SHP77 treated with DMSO at 0.1 percent for 48 hours (cell line): Measurements from ENCODE around the gene NR6A1.

Experiments used
- DNase-seq: peaks from one replicate; lab custom pipeline; 2025; lab: John Stamatoyannopoulos, UW

The NR6A1 gene

GRCh38 chr9:124488641-124489210, 282.4 kb downstream of the NR6A1 start:
- no peak for DNase-seq

GRCh38 chr9:124487260-124488182, 283.6 kb downstream of the NR6A1 start:
- DNase-seq, result no peak

- no peak for DNase-seq
Measured at GRCh38 chr9:124486778-124487259, 284.3 kb downstream of the NR6A1 start.

- no peak for DNase-seq
Measured at GRCh38 chr9:124485936-124486335, 285.2 kb downstream of the NR6A1 start.

- no peak for DNase-seq
Measured at GRCh38 chr9:124485201-124485600, 285.9 kb downstream of the NR6A1 start.

- DNase-seq, result no peak
Measured at GRCh38 chr9:124483481-124483880, 287.6 kb downstream of the NR6A1 start.

GRCh38 chr9:124482431-124483031, 288.6 kb downstream of the NR6A1 start:
- DNase-seq, result no peak

- DNase-seq, result no peak
Measured at GRCh38 chr9:124481115-124481514, 290.0 kb downstream of the NR6A1 start.

GRCh38 chr9:124480621-124480981, 290.5 kb downstream of the NR6A1 start:
- DNase-seq, result no peak

GRCh38 chr9:124479947-124480620, 291.0 kb downstream of the NR6A1 start:
- no peak for DNase-seq

- no peak for DNase-seq
Measured at GRCh38 chr9:124479371-124479770, 291.7 kb downstream of the NR6A1 start.

GRCh38 chr9:124478354-124478753, 292.8 kb downstream of the NR6A1 start:
- DNase-seq, result no peak

GRCh38 chr9:124477648-124478285, 293.3 kb downstream of the NR6A1 start:
- DNase-seq, result no peak

GRCh38 chr9:124477211-124477647, 293.9 kb downstream of the NR6A1 start:
- no peak for DNase-seq

GRCh38 chr9:124475868-124476690, 295.0 kb downstream of the NR6A1 start:
- no peak for DNase-seq

- no peak for DNase-seq
Measured at GRCh38 chr9:124475158-124475867, 295.8 kb downstream of the NR6A1 start.

- DNase-seq, result no peak
Measured at GRCh38 chr9:124474151-124474550, 297.0 kb downstream of the NR6A1 start.

GRCh38 chr9:124473310-124473709, 297.8 kb downstream of the NR6A1 start:
- DNase-seq, result no peak

GRCh38 chr9:124472770-124473169, 298.3 kb downstream of the NR6A1 start:
- no peak for DNase-seq

- DNase-seq, result no peak
Measured at GRCh38 chr9:124471761-124472160, 299.4 kb downstream of the NR6A1 start.
